Heart right ventricle (tissue), 16 donors: Measurements from ENCODE around the gene SEC14L5. TPM values are rescaled to one million over a fixed set of nuclear protein-coding genes. Genes with fewer than 3 reads are reported as not detected.

Experiments used
- ATAC-seq, 8 donors: fragments of 200-7000 bp; cut with Tn5 transposase; one replicate each; pipeline ENCODE4 v1.9.1; 2020; ENCODE audit warnings: mild to moderate bottlenecking in 8 of 8, moderate library complexity in 8 of 8, moderate number of reproducible peaks in 1 of 8
- DNase-seq, 2 donors: peaks; one replicate each; pipeline ENCODE4 v3.0.0-alpha.2; 2020
- H3K27ac ChIP-seq, 10 donors: fragments of 200-600 bp; sonication (generic) in 2 of 10; one replicate each; pipeline versions ENCODE4 v1.5.0 to v1.8.0; 2020 to 2022; ENCODE audit warnings: mild to moderate bottlenecking in 3 of 10
- H3K27me3 ChIP-seq, 7 donors: fragments of 200-600 bp; one replicate each; pipeline ENCODE4 v1.8.0; 2021 to 2022; ENCODE audit warnings: mild to moderate bottlenecking in 2 of 7
- H3K36me3 ChIP-seq, 9 donors: fragments of 200-600 bp; sonication (generic) in 1 of 9; one replicate each; pipeline versions ENCODE4 v1.5.0 to v1.8.0; 2020 to 2022; ENCODE audit warnings: mild to moderate bottlenecking in 2 of 9
- H3K4me1 ChIP-seq, 9 donors: fragments of 200-600 bp; sonication (generic) in 1 of 9; one replicate each; pipeline versions ENCODE4 v1.5.0 to v1.8.0; 2020 to 2022; ENCODE audit warnings: mild to moderate bottlenecking in 4 of 9
- H3K4me3 ChIP-seq, 10 donors: fragments of 200-600 bp; sonication (generic) in 2 of 10; one replicate each; pipeline versions ENCODE4 v1.5.0 to v1.8.0; 2020 to 2022; ENCODE audit warnings: mild to moderate bottlenecking in 7 of 10, moderate library complexity in 2 of 10
- H3K9me3 ChIP-seq, 11 donors: fragments of 200-600 bp in 10 of 11; sonication (generic) in 2 of 11; one replicate each; pipeline versions ENCODE4 v1.5.0 to v1.8.0; 2013 to 2022; ENCODE audit warnings: mild to moderate bottlenecking in 2 of 11, control low read depth in 1 of 11, moderate library complexity in 1 of 11
- WGBS, 2 donors: extraction: QIAGEN DNeasy Blood & Tissue Kit; methylation state at CpG; one replicate each; pipeline ENCODE4 v1.1.7; 2013; ENCODE audit warnings: inconsistent platforms in 1 of 2; 5-methylcytosine and 5-hydroxymethylcytosine counted together
- intact Hi-C, 10 donors: fragments of 100-400 bp; cut with DNase I; formaldehyde crosslinking; loops; one replicate each; pipeline versions ENCODE4 v1.11.1 to v1.14.2; 2022
- polyA plus RNA-seq, 2 donors: library from polyadenylated mRNA; stranded (reverse); fragments of 200-250 nt; gene quantifications; one replicate each; pipeline ENCODE4 v1.2.3, GENCODE V29; 2013
- total RNA-seq, 10 donors: library from RNA; stranded (reverse); fragmentation: NEBNext Ultra II Directional in 3 of 10; extraction: Animal tissue kit (Norgen Biotek cat#: 25700) in 3 of 10; gene quantifications; one replicate each; pipeline versions ENCODE4 v1.2.1 to v1.2.4, GENCODE V29; 2021 to 2023
- TF ChIP-seq, protein P1 (sequence below), 9 donors: fragments of 200-600 bp; sonication (generic) in 2 of 9; IDR thresholded peaks; one replicate each; pipeline versions ENCODE4 v1.5.0 to v1.8.0; 2021 to 2022; ENCODE audit warnings: antibody characterized with exemption in 9 of 9, mild to moderate bottlenecking in 5 of 9, moderate library complexity in 1 of 9
- donor health status: Arrhythmogenic right ventricular cardiomyopathy.
- donor health status: ischemic (EF 13 %, LVEDD 7.1; RV severe dilation, severe dysfunction).
- donor health status: healthy with polysubstance abuse.
- donor health status: DM: no; HTN: yes; CAD: no.
- donor health status: DM: no; HTN: no; CAD: no.
- donor health status: ischemic (EF 25% LVEDD 6.9; RV normal size, moderate dysfunction).
- donor health status: ischemic (EF 25% LVEDD 5.7; RV mildly dilated, moderate dysfunction).
- donor health status: healthy.
- donor health status: DM: yes; HTN: yes; CAD: no.
- donor health status: Ischemic cardiomyopathy.
- donor health status: ischemic (EF 35%, LVEDD 5.7; RV mildly dilated, moderate dysfunction).
- donor health status: nonischemic (EF 11% LVEDD 7.7; RV severe dilation, severe dysfunction).
- donor health status: DM: yes; HTN: yes; CAD: no.
- donor health status: PGD.
- donor health status: ischemic (EF 29% LVEDD 5.4; RV normal size, mild dysfunction).
- donor health status: nonischemic (EF 23%, LVEDD 6.1; RV moderate dilation, normal function).

The SEC14L5 gene
- total and polyA plus RNA-seq, 12 donors = 0.04 to 28.4 (median 11.0) TPM

DNA sequence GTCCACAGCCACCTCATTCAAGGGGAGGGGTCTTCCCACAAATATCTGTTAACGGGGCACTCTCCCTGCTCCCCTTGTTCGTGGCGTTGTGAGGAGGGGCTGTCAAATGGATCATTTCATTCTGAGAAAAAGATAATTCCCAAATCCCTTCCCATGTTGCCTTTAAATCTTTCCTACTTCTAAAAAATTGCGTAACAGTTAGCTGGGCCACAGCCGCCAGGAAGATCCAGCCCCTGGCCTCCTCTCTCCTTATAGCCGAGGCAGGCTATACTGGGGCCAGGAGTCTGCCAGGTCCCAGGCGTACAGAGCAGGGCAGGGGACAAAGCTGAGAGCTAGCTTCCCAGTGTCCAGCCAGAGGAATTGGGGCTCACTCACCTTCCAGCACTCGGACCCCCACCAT lies 107.2 kb downstream of the SEC14L5 start:
- H3K9me3 ChIP-seq = no peaks in the 10 kb centered on the region
- H3K27me3 ChIP-seq = no peaks in the 10 kb centered on the region
- intact Hi-C loops = no loop called here
- WGBS, 2 donors = 62 to 65% methylated on average over 8 of the region's 8 CpGs
- peak in 3 of 8 donors; percentile 17 to 28 (median 27) for ATAC-seq
- no peaks in the 10 kb centered on the region for H3K36me3 ChIP-seq
- H3K4me1 ChIP-seq = peaks cover 0 to 11% (median 0%) of the 10 kb centered on the region in 9 donors
- peak overlapping the region in 2 of 10 donors; percentile 58 to 73 for H3K27ac ChIP-seq
- DNase-seq = no peak
- peak overlapping the region in 1 of 10 donors; percentile 26 for H3K4me3 ChIP-seq
- TF ChIP-seq, protein P1, sequence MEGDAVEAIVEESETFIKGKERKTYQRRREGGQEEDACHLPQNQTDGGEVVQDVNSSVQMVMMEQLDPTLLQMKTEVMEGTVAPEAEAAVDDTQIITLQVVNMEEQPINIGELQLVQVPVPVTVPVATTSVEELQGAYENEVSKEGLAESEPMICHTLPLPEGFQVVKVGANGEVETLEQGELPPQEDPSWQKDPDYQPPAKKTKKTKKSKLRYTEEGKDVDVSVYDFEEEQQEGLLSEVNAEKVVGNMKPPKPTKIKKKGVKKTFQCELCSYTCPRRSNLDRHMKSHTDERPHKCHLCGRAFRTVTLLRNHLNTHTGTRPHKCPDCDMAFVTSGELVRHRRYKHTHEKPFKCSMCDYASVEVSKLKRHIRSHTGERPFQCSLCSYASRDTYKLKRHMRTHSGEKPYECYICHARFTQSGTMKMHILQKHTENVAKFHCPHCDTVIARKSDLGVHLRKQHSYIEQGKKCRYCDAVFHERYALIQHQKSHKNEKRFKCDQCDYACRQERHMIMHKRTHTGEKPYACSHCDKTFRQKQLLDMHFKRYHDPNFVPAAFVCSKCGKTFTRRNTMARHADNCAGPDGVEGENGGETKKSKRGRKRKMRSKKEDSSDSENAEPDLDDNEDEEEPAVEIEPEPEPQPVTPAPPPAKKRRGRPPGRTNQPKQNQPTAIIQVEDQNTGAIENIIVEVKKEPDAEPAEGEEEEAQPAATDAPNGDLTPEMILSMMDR (IDR thresholded peaks at IDR 0.05) = no peak

DNA sequence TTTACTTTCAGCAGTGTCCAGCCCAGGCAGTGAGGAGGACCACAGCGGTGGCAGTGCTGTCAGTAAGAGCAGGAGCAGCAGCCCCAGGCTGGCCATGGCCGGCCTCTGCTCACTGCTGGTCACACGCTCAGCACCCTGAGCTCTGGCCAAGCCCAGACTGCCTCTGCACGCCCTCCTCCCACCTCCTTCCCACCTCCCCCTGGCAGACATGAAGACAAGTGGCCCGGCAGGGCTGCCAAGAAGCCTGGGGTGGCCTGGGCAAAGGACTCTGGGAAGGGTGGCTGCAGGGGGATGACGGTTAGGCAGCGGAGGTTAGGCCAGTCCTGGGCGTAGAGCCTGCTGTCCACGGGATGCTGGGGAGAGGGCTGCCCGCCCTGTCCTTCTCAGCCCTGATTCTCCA lies 107.7 kb downstream of the SEC14L5 start, which contains the start of gene C16orf89:
Gene C16orf89, minus strand, starts transcription at position 144 of the 400 bp plus-strand sequence. Its CDS starts 48 bp downstream, at position 96.
- Histone ChIP-seq H3K9me3 (no peaks in the 10 kb centered on the region), H3K4me1 (peaks cover 0 to 11% (median 0%) of the 10 kb centered on the region in 9 donors), H3K4me3 (peak within 1 kb of the TSS in 1 of 10 donors; percentile 26), H3K27me3 (no peaks in the 10 kb centered on the region), H3K27ac (peak within 1 kb of the TSS in 2 of 10 donors; percentile 58 to 73), H3K36me3 (no peaks in the 10 kb centered on the region)
- TF ChIP-seq, protein P1 (IDR thresholded peaks at IDR 0.05) = no peak
- 50% methylated on average over 10 of the region's 10 CpGs for WGBS, 2 donors
- intact Hi-C loops = no loop called here
- DNase-seq (peak in 1 of 2 donors; percentile 27), ATAC-seq (peak; percentile 50 to 85 (median 62))

DNA sequence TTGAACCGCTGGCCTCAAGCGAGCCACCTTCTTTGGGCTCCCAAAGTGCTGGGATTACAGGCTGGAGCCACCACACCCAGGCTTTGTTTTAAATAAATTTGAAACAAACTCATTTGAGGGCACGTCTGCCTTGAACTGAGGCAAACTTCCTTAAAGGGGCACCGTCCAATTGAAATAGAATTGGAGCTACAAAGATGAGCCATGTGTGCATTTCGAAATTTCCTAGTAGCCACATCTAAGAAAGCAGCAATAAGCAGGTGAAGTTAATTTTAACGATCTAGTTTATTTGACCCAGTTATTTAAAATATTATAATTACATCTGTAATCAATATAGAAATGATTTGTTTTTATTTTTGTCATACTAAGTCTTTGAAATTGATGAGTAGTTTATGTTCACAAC lies 108.4 kb downstream of the SEC14L5 start:
- 74 to 79% methylated on average over 6 of the region's 6 CpGs for WGBS, 2 donors
- Histone ChIP-seq H3K36me3 (no peaks in the 10 kb centered on the region), H3K4me3 (no peak overlapping the region), H3K27ac (no peak overlapping the region), H3K27me3 (no peaks in the 10 kb centered on the region), H3K9me3 (no peaks in the 10 kb centered on the region), H3K4me1 (peaks cover 0 to 17% (median 5%) of the 10 kb centered on the region in 9 donors)
- no peak for DNase-seq
- TF ChIP-seq, protein P1 (IDR thresholded peaks at IDR 0.05) = no peak
- intact Hi-C loops = no loop called here
- no peak for ATAC-seq

Other genes starting within 250 kb of the SEC14L5 start
- gene ANKS3, start 224.1 kb upstream of the SEC14L5 start, total RNA-seq = 10 to 100 TPM in 1 of 10 donors, 1 to 10 TPM in 9; 5.1 to 11.4 (median 7.9) TPM
- 10 to 100 TPM; 12.4 to 33.7 TPM for gene ANKS3, start 224.1 kb upstream of the SEC14L5 start, polyA plus RNA-seq
- gene DNAAF8, start 223.8 kb upstream of the SEC14L5 start, total RNA-seq = 1 to 10 TPM in 4 of 10 donors, under 1 TPM in 4, not detected in 2; 0.32 to 1.9 (median 1.1) TPM
- 1 to 10 TPM; 1.1 to 1.3 TPM for gene DNAAF8, start 223.8 kb upstream of the SEC14L5 start, polyA plus RNA-seq
- 1 to 10 TPM; 4.3 to 9.9 (median 8.1) TPM for gene ZNF500, start 191.2 kb upstream of the SEC14L5 start, total RNA-seq
- gene ZNF500, start 191.2 kb upstream of the SEC14L5 start, polyA plus RNA-seq = 10 to 100 TPM in 1 of 2 donors, 1 to 10 TPM in 1; 3.8 to 10.5 TPM
- 1 to 10 TPM in 1 of 10 donors, not detected in 9; 1.3 TPM for gene SEPTIN12, start 170.0 kb upstream of the SEC14L5 start, total RNA-seq
- gene SEPTIN12, start 170.0 kb upstream of the SEC14L5 start, polyA plus RNA-seq = not detected
- gene SMIM22, start 163.0 kb upstream of the SEC14L5 start, total RNA-seq = not detected
- under 1 TPM in 1 of 2 donors, not detected in 1; 0.73 TPM for gene SMIM22, start 163.0 kb upstream of the SEC14L5 start, polyA plus RNA-seq
- gene ROGDI, start 155.7 kb upstream of the SEC14L5 start, total RNA-seq = 100 to 1,000 TPM in 4 of 10 donors, 10 to 100 TPM in 6; 77.6 to 123 (median 96.9) TPM
- 100 to 1,000 TPM in 1 of 2 donors, 10 to 100 TPM in 1; 44.1 to 148 TPM for gene ROGDI, start 155.7 kb upstream of the SEC14L5 start, polyA plus RNA-seq
- 100 to 1,000 TPM in 1 of 10 donors, 10 to 100 TPM in 9; 70.9 to 105 (median 75.1) TPM for gene GLYR1, start 111.0 kb upstream of the SEC14L5 start, total RNA-seq
- 10 to 100 TPM; 36.5 to 56.3 TPM for gene GLYR1, start 111.0 kb upstream of the SEC14L5 start, polyA plus RNA-seq
- 10 to 100 TPM; 28.1 to 56.9 (median 31.1) TPM for gene UBN1, start 110.8 kb upstream of the SEC14L5 start, total RNA-seq
- gene UBN1, start 110.8 kb upstream of the SEC14L5 start, polyA plus RNA-seq = 10 to 100 TPM; 11.3 to 16.5 TPM
- 10 to 100 TPM in 2 of 10 donors, 1 to 10 TPM in 8; 5.5 to 19.3 (median 7.7) TPM for gene PPL, start 21.2 kb upstream of the SEC14L5 start, total RNA-seq
- gene PPL, start 21.2 kb upstream of the SEC14L5 start, polyA plus RNA-seq = 1 to 10 TPM; 4.9 to 6.4 TPM
- gene NAGPA, start 75.6 kb downstream of the SEC14L5 start, total RNA-seq = 10 to 100 TPM in 1 of 10 donors, 1 to 10 TPM in 9; 4.7 to 11.0 (median 6.1) TPM
- 1 to 10 TPM; 7.3 to 7.5 TPM for gene NAGPA, start 75.6 kb downstream of the SEC14L5 start, polyA plus RNA-seq
- 10 to 100 TPM in 4 of 10 donors, 1 to 10 TPM in 6; 1.1 to 44.9 (median 6.2) TPM for gene C16orf89, start 107.6 kb downstream of the SEC14L5 start, total RNA-seq
- 1 to 10 TPM in 1 of 2 donors, under 1 TPM in 1; 0.28 to 4.0 TPM for gene C16orf89, start 107.6 kb downstream of the SEC14L5 start, polyA plus RNA-seq
- gene ALG1, start 113.5 kb downstream of the SEC14L5 start, total RNA-seq = 10 to 100 TPM in 2 of 10 donors, 1 to 10 TPM in 8; 4.9 to 13.7 (median 7.9) TPM
- 10 to 100 TPM in 1 of 2 donors, 1 to 10 TPM in 1; 8.6 to 12.2 TPM for gene ALG1, start 113.5 kb downstream of the SEC14L5 start, polyA plus RNA-seq
- gene EEF2KMT, start 139.5 kb downstream of the SEC14L5 start, total RNA-seq = 10 to 100 TPM in 1 of 10 donors, 1 to 10 TPM in 9; 3.9 to 10.3 (median 6.3) TPM
- 1 to 10 TPM; 2.6 to 9.2 TPM for gene EEF2KMT, start 139.5 kb downstream of the SEC14L5 start, polyA plus RNA-seq